Keratinocyte (primary cell): ENCODE measurements around the gene FARSB.

Experiments used
- CTCF ChIP-seq, 3 experiments: IDR thresholded peaks in 1 of 3; conservative IDR thresholded peaks in 1 of 3; optimal IDR thresholded peaks in 1 of 3; 2 replicates in 2 of 3; 3 replicates in 1 of 3; pipeline versions ENCODE3 to v1.5.1; 2011; ENCODE audit warnings: low read length in 3 of 3, mild to moderate bottlenecking in 3 of 3, moderate library complexity in 2 of 3, control low read depth in 1 of 3, inconsistent platforms in 1 of 3; ENCODE audit not compliant: insufficient read depth in 2 of 3; ENCODE audit errors: extremely low read depth in 1 of 3
- EZH2 ChIP-seq: IDR thresholded peaks from one replicate; pipeline ENCODE4 v1.6.1; 2012; ENCODE audit warnings: inconsistent platforms, mild to moderate bottlenecking, low read length, moderate library complexity

DNA sequence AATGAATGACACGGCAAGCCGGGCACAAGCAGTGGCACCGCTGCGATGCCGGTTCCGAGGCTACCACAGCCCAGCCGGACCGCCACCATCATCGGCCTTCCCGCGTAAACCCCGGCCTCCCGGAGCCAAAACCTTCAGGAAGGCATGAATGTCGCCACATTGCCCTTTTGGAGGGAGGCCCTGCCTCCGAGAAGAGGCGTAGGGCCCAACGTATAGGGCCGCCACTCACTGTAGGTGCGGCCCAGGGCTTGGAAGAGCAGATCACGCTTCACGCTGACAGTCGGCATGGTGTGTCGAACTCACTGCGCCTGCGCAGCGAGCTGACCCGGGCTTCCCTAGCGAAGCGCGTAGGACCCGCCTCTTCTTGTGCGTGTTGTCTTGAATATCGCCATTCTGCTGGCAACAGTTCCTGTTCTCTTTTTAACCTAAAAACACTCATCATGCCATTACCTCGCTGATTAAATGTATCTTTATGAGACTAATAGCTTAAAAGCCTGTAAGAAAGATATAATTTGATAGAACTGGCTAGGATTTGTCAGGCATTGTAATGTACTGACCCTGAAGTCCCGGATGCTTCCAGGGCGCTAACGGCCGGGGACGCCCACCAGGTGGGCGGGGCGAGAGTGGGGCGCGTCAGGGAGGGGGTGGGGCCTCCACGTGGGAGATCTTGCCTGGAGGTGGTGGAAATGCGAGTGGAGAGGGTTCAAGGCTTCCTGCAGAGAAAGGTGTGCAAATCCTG, at the start of gene FARSB:
- TF ChIP-seq EZH2 (no peak), CTCF (optimal IDR thresholded peaks at IDR 0.05 in 1 of 3, IDR thresholded peaks at IDR 0.05 in 1 of 3, conservative IDR thresholded peaks at IDR 0.05 in 1 of 3; ENCODE audit: extremely low read depth in 1 of 3, insufficient read depth in 2 of 3, low read length in 3 of 3) (no peak)
